Kidney (tissue), 14 donors: ENCODE data around the gene PLPP6. TPM values are rescaled to one million over a fixed set of nuclear protein-coding genes. Genes with fewer than 3 reads are reported as not detected.

Source experiments
- DNase-seq, 5 donors: peaks; one replicate each; pipeline ENCODE4 v3.0.0-alpha.2; 2013 to 2020
- FAIRE-seq: peaks from 2 replicates; lab custom pipeline; 2012; peaks lifted over from hg19 to GRCh38; lab: Jason Lieb, UNC
- H3K27ac ChIP-seq, 2 donors: one replicate each; pipeline ENCODE4 v1.7.0; 2013; ENCODE audit warnings: low read depth in 2 of 2, low read length in 2 of 2, inconsistent platforms in 1 of 2
- H3K27me3 ChIP-seq: one replicate; pipeline ENCODE4 v1.7.1; 2013; ENCODE audit warnings: low read length, inconsistent platforms; ENCODE audit not compliant: control insufficient read depth, insufficient read depth
- H3K36me3 ChIP-seq, 3 donors: one replicate each; pipeline versions ENCODE4 v1.7.0 to v1.7.1; 2013; ENCODE audit warnings: low read length in 3 of 3, control low read depth in 1 of 3, inconsistent platforms in 1 of 3; ENCODE audit not compliant: insufficient read depth in 3 of 3, control insufficient read depth in 2 of 3
- H3K4me1 ChIP-seq, 3 donors: one replicate each; pipeline versions ENCODE4 v1.7.0 to v1.7.1; 2013; ENCODE audit warnings: low read length in 3 of 3, inconsistent platforms in 1 of 3, low read depth in 1 of 3; ENCODE audit not compliant: control insufficient read depth in 2 of 3, insufficient read depth in 2 of 3
- H3K4me3 ChIP-seq, 3 donors: one replicate each; pipeline versions ENCODE4 v1.7.0 to v1.8.1; 2013; ENCODE audit warnings: low read length in 3 of 3, control low read depth in 1 of 3, inconsistent platforms in 1 of 3
- H3K9ac ChIP-seq, 3 donors: one replicate each; pipeline versions ENCODE4 v1.7.0 to v1.7.1; 2013; ENCODE audit warnings: low read length in 3 of 3, control low read depth in 1 of 3, inconsistent platforms in 1 of 3
- H3K9me3 ChIP-seq, 3 donors: one replicate each; pipeline versions ENCODE4 v1.7.0 to v1.7.1; 2013; ENCODE audit warnings: low read length in 3 of 3, control low read depth in 1 of 3, inconsistent platforms in 1 of 3; ENCODE audit not compliant: control insufficient read depth in 2 of 3, insufficient read depth in 1 of 3
- CTCF ChIP-seq: IDR thresholded peaks from 3 replicates; pipeline ENCODE4 v1.5.1; 2012; ENCODE audit warnings: mild to moderate bottlenecking, moderate library complexity, borderline replicate concordance; ENCODE audit not compliant: insufficient read depth; ENCODE audit errors: extremely low read depth
- intact Hi-C: fragments of 100-400 bp; cut with DNase I; formaldehyde crosslinking; loops from one replicate; pipeline ENCODE4 v1.11.1; 2022
- polyA plus RNA-seq: library from polyadenylated mRNA; stranded (reverse); fragments of 350-450 nt; fragmentation: Illumina TruSeq; extraction: RNeasy Lipid Tissue Mini Kit (QIAGEN cat#74804); gene quantifications from one replicate; pipeline ENCODE4 v1.2.3, GENCODE V29; 2014; ENCODE audit warnings: low read depth, low replicate concordance; ENCODE audit not compliant: insufficient read depth
- total RNA-seq: library from RNA; stranded (reverse); fragmentation: NEBNext Ultra II Directional; extraction: Animal tissue kit (Norgen Biotek cat#: 25700); gene quantifications from one replicate; pipeline ENCODE4 v1.2.1, GENCODE V29; 2021
- donor health status: control.
- donor health status: control.
- donor health status: control.
- donor health status: control.
- donor health status: control.
- donor health status: DM: yes; HTN: yes; CAD: no.
- donor health status: Normal renal cell carcinoma (clear cell type).

Gene PLPP6
- total and polyA plus RNA-seq, 2 donors from 2014 or later, result 6.7 to 9.0 TPM

- intact Hi-C loops, result no loop called here
- H3K27me3 ChIP-seq, result no peaks in the 10 kb centered on the region
- no peak overlapping the region for H3K9ac ChIP-seq
- no peaks in the 10 kb centered on the region for H3K9me3 ChIP-seq
- peaks cover 0 to 17% (median 13%) of the 10 kb centered on the region in 3 donors for H3K4me1 ChIP-seq
- H3K36me3 ChIP-seq, result no peaks in the 10 kb centered on the region
- TF ChIP-seq CTCF, result no peak
- DNase-seq, result no peak
- FAIRE-seq, result no peak
- no peak overlapping the region for H3K27ac ChIP-seq
- H3K4me3 ChIP-seq, result no peak overlapping the region
Observed at GRCh38 chr9:4667681-4668080, 5.6 kb downstream of the PLPP6 start.

GRCh38 chr9:4668604-4669003 is 6.5 kb downstream of the PLPP6 start:
- intact Hi-C loops, result no loop called here
- Histone ChIP-seq H3K9ac (no peak overlapping the region), H3K27ac (no peak overlapping the region), H3K4me1 (peaks cover 0 to 12% (median 9%) of the 10 kb centered on the region in 3 donors), H3K9me3 (no peaks in the 10 kb centered on the region), H3K36me3 (no peaks in the 10 kb centered on the region), H3K27me3 (no peaks in the 10 kb centered on the region), H3K4me3 (no peak overlapping the region)
- no peak for DNase-seq
- TF ChIP-seq CTCF, result no peak
- no peak for FAIRE-seq

GRCh38 chr9:4669890-4670289 is 7.8 kb downstream of the PLPP6 start:
- no peak for TF ChIP-seq CTCF
- FAIRE-seq, result no peak
- DNase-seq, result no peak
- Histone ChIP-seq H3K4me3 (no peak overlapping the region), H3K4me1 (peaks cover 0 to 5% (median 2%) of the 10 kb centered on the region in 3 donors), H3K27ac (no peak overlapping the region), H3K36me3 (no peaks in the 10 kb centered on the region), H3K9me3 (no peaks in the 10 kb centered on the region), H3K27me3 (no peaks in the 10 kb centered on the region), H3K9ac (no peak overlapping the region)
- intact Hi-C loops, result no loop called here

GRCh38 chr9:4670591-4670990 is 8.5 kb downstream of the PLPP6 start:
- DNase-seq, result no peak
- Histone ChIP-seq H3K36me3 (no peaks in the 10 kb centered on the region), H3K9ac (no peak overlapping the region), H3K27ac (no peak overlapping the region), H3K27me3 (no peaks in the 10 kb centered on the region), H3K4me3 (no peak overlapping the region), H3K9me3 (no peaks in the 10 kb centered on the region), H3K4me1 (peaks cover 0 to 5% (median under 1%) of the 10 kb centered on the region in 3 donors)
- intact Hi-C loops, result no loop called here
- FAIRE-seq, result no peak
- TF ChIP-seq CTCF, result no peak
